Measurements from ENCODE around the gene ECD.
A peak's percentile ranks its signal among the peaks of the same experiment; 100 is the strongest.

The ECD gene

DNA sequence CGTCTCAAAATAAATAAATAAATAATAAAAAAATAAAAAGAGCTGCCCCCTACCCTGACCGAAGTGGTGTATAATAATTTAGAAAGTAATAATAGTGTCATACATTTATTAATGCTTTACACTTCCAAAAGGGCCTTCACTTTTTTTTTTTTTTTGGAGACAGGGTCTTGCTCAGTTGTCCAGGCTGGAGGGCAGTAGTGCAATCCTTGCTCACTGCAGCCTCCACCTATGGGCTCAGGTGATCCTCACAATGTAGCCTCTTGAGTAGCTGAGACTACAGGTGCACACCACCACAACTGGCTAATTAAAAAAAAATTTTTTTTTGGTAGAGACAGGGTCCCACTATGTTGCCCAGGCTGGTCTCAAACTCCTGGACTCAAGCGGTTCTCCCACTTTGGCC is 1.5 kb upstream of the ECD start:
- Histone ChIP-seq H3K4me3 (ENCODE audit: low read length in 2 of 2) (peak overlapping the region in 1 of 2 donors; percentile 96), H4K91ac (ENCODE audit: low read depth, low read length, poor library complexity) (no peak overlapping the region), H3K79me1 (ENCODE audit: low read depth, low read length) (peaks cover 2% of the 10 kb centered on the region), H2AK5ac (ENCODE audit: low read depth, low read length) (no peak overlapping the region), H3K9me3 (replicated peaks in 1 of 2; ENCODE audit: control insufficient read depth in 2 of 2, insufficient read depth in 1 of 2, low read depth in 1 of 2, low read length in 2 of 2) (no peaks in the 10 kb centered on the region), H2BK120ac (ENCODE audit: low read depth, low read length) (no peak overlapping the region), H3K27me3 (ENCODE audit: control insufficient read depth in 3 of 3, insufficient read depth in 3 of 3, low read depth in 1 of 3, low read length in 3 of 3) (no peaks in the 10 kb centered on the region), H3K36me3 (replicated peaks in 1 of 2; ENCODE audit: control insufficient read depth in 2 of 2, insufficient read depth in 2 of 2, low read length in 2 of 2) (peaks cover 0 to 30% of the 10 kb centered on the region in 2 donors), H4K8ac (ENCODE audit: low read depth, low read length) (no peak overlapping the region), H2AFZ (ENCODE audit: low read length) (no peak overlapping the region), H3K4me1 (ENCODE audit: control insufficient read depth in 2 of 2, insufficient read depth in 1 of 2, low read depth in 1 of 2, low read length in 2 of 2) (peaks cover 0 to 3% of the 10 kb centered on the region in 2 donors), H2BK12ac (ENCODE audit: low read length) (no peak overlapping the region), H3K18ac (ENCODE audit: low read length) (no peak overlapping the region), H3K14ac (ENCODE audit: low read length) (no peak overlapping the region), H2BK15ac (ENCODE audit: low read length) (no peak overlapping the region), H3K4ac (ENCODE audit: low read length) (no peak overlapping the region), H2BK5ac (ENCODE audit: low read length) (no peak overlapping the region), H3K4me2 (ENCODE audit: insufficient read depth, low read length, poor library complexity, severe bottlenecking) (no peak overlapping the region), H3K23ac (ENCODE audit: low read depth, low read length, poor library complexity) (no peak overlapping the region), H3K27ac (replicated peaks; ENCODE audit: low read length) (no peak overlapping the region), H3K9ac (ENCODE audit: low read depth, low read length, poor library complexity) (no peak overlapping the region)
- WGBS, 2 donors (ENCODE audit: extremely low coverage in 2 of 2, insufficient read length in 2 of 2, insufficient replicate concordance in 1 of 2): no CpG with 5 or more reads among the region's 3 CpGs
- DNase-seq (ENCODE audit: low spot score): no peak

- Histone ChIP-seq H3K4me3 (ENCODE audit: low read length in 2 of 2) (peak overlapping the region; percentile 85 to 96), H3K23ac (ENCODE audit: low read depth, low read length, poor library complexity) (peak overlapping the region; percentile 99), H3K4ac (ENCODE audit: low read length) (no peak overlapping the region), H3K4me2 (ENCODE audit: insufficient read depth, low read length, poor library complexity, severe bottlenecking) (peak overlapping the region; percentile 65), H3K36me3 (replicated peaks in 1 of 2; ENCODE audit: control insufficient read depth in 2 of 2, insufficient read depth in 2 of 2, low read length in 2 of 2) (peaks cover 0 to 35% of the 10 kb centered on the region in 2 donors), H4K91ac (ENCODE audit: low read depth, low read length, poor library complexity) (no peak overlapping the region), H3K18ac (ENCODE audit: low read length) (peak overlapping the region; percentile 89), H2BK12ac (ENCODE audit: low read length) (no peak overlapping the region), H2BK5ac (ENCODE audit: low read length) (no peak overlapping the region), H3K27ac (replicated peaks; ENCODE audit: low read length) (peak overlapping the region; percentile 60), H3K9ac (ENCODE audit: low read depth, low read length, poor library complexity) (peak overlapping the region; percentile 93), H2BK15ac (ENCODE audit: low read length) (no peak overlapping the region), H3K14ac (ENCODE audit: low read length) (no peak overlapping the region), H3K79me1 (ENCODE audit: low read depth, low read length) (peaks cover 2% of the 10 kb centered on the region), H3K9me3 (replicated peaks in 1 of 2; ENCODE audit: control insufficient read depth in 2 of 2, insufficient read depth in 1 of 2, low read depth in 1 of 2, low read length in 2 of 2) (no peaks in the 10 kb centered on the region), H3K27me3 (ENCODE audit: control insufficient read depth in 3 of 3, insufficient read depth in 3 of 3, low read depth in 1 of 3, low read length in 3 of 3) (no peaks in the 10 kb centered on the region), H2AFZ (ENCODE audit: low read length) (peak overlapping the region; percentile 93), H3K4me1 (ENCODE audit: control insufficient read depth in 2 of 2, insufficient read depth in 1 of 2, low read depth in 1 of 2, low read length in 2 of 2) (peaks cover 0 to 3% of the 10 kb centered on the region in 2 donors), H4K8ac (ENCODE audit: low read depth, low read length) (no peak overlapping the region), H2AK5ac (ENCODE audit: low read depth, low read length) (peak overlapping the region; percentile 17), H2BK120ac (ENCODE audit: low read depth, low read length) (no peak overlapping the region)
- no CpG with 5 or more reads among the region's 6 CpGs for WGBS, 2 donors (ENCODE audit: extremely low coverage in 2 of 2, insufficient read length in 2 of 2, insufficient replicate concordance in 1 of 2)
- DNase-seq (ENCODE audit: low spot score): no peak
Observed at GRCh38 chr10:73168465-73168803, 626 bp upstream of the ECD start.

DNA sequence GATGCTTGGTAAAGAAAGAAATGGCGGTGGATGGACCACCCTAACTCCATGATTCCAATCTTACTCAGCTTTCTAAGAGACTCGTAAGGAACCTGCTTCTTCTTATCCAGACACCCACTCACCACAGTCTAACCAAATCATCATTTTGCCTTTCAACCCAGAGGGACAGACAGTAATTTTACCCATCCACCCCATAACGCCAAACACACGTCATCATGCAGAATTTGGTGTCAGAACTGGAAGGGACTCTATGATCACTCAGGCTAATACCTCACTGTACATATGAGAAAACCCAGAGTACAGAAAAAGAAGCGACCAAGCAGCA is 388 bp downstream of the ECD start:
- WGBS, 2 donors (ENCODE audit: extremely low coverage in 2 of 2, insufficient read length in 2 of 2, insufficient replicate concordance in 1 of 2): no CpG with 5 or more reads among the region's 5 CpGs
- peak overlapping the region; percentile 69 for H3K4me2 ChIP-seq (ENCODE audit: insufficient read depth, low read length, poor library complexity, severe bottlenecking)

DNA sequence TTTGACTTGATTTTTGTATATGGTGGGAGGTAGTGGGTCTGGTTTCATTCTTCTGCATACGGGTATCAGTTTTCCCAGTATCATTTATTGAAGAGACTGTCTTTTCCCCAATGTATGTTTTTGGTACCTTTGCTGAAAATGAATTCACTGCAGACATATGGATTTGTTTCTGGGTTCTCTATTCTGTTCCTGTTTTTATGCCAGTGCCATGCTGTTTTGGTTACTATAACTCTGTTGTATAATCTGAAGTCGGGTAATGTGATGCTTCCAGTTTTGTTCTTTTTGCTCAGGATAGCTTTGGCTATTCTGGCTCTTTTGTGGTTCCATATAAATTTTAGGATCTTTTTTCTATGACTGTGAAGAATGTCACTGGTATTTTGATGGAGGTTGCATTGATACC is 836 bp downstream of the ECD start:
- Histone ChIP-seq H3K4me1 (ENCODE audit: control insufficient read depth in 2 of 2, insufficient read depth in 1 of 2, low read depth in 1 of 2, low read length in 2 of 2) (peaks cover 0 to 3% of the 10 kb centered on the region in 2 donors), H4K91ac (ENCODE audit: low read depth, low read length, poor library complexity) (no peak overlapping the region), H2BK5ac (ENCODE audit: low read length) (no peak overlapping the region), H2AFZ (ENCODE audit: low read length) (no peak overlapping the region), H3K79me1 (ENCODE audit: low read depth, low read length) (peaks cover 2% of the 10 kb centered on the region), H2BK15ac (ENCODE audit: low read length) (no peak overlapping the region), H2BK12ac (ENCODE audit: low read length) (no peak overlapping the region), H3K27ac (replicated peaks; ENCODE audit: low read length) (no peak overlapping the region), H3K27me3 (ENCODE audit: control insufficient read depth in 3 of 3, insufficient read depth in 3 of 3, low read depth in 1 of 3, low read length in 3 of 3) (no peaks in the 10 kb centered on the region), H3K23ac (ENCODE audit: low read depth, low read length, poor library complexity) (no peak overlapping the region), H4K8ac (ENCODE audit: low read depth, low read length) (no peak overlapping the region), H3K36me3 (replicated peaks in 1 of 2; ENCODE audit: control insufficient read depth in 2 of 2, insufficient read depth in 2 of 2, low read length in 2 of 2) (peaks cover 5 to 39% of the 10 kb centered on the region in 2 donors), H3K4me3 (ENCODE audit: low read length in 2 of 2) (peak overlapping the region in 1 of 2 donors; percentile 96), H3K14ac (ENCODE audit: low read length) (no peak overlapping the region), H3K4ac (ENCODE audit: low read length) (no peak overlapping the region), H3K18ac (ENCODE audit: low read length) (no peak overlapping the region), H2BK120ac (ENCODE audit: low read depth, low read length) (no peak overlapping the region), H3K9ac (ENCODE audit: low read depth, low read length, poor library complexity) (no peak overlapping the region), H3K9me3 (replicated peaks in 1 of 2; ENCODE audit: control insufficient read depth in 2 of 2, insufficient read depth in 1 of 2, low read depth in 1 of 2, low read length in 2 of 2) (peaks cover 0 to 7% of the 10 kb centered on the region in 2 donors), H2AK5ac (ENCODE audit: low read depth, low read length) (no peak overlapping the region), H3K4me2 (ENCODE audit: insufficient read depth, low read length, poor library complexity, severe bottlenecking) (peak overlapping the region; percentile 12)
- WGBS, 2 donors (ENCODE audit: extremely low coverage in 2 of 2, insufficient read length in 2 of 2, insufficient replicate concordance in 1 of 2): no CpG with 5 or more reads among the region's 2 CpGs
- no peak for DNase-seq (ENCODE audit: low spot score)

More for the DNA sequence above, 388 bp downstream of the ECD start:
- H3K23ac ChIP-seq (ENCODE audit: low read depth, low read length, poor library complexity): no peak overlapping the region
- no peak for DNase-seq (ENCODE audit: low spot score)
- peaks cover 0 to 3% of the 10 kb centered on the region in 2 donors for H3K9me3 ChIP-seq (replicated peaks in 1 of 2; ENCODE audit: control insufficient read depth in 2 of 2, insufficient read depth in 1 of 2, low read depth in 1 of 2, low read length in 2 of 2)
- H3K27me3 ChIP-seq (ENCODE audit: control insufficient read depth in 3 of 3, insufficient read depth in 3 of 3, low read depth in 1 of 3, low read length in 3 of 3): no peaks in the 10 kb centered on the region
- peak overlapping the region; percentile 82 for H3K9ac ChIP-seq (ENCODE audit: low read depth, low read length, poor library complexity)
- H4K91ac ChIP-seq (ENCODE audit: low read depth, low read length, poor library complexity): no peak overlapping the region
- no peak overlapping the region for H3K4ac ChIP-seq (ENCODE audit: low read length)
- peak overlapping the region; percentile 85 to 96 for H3K4me3 ChIP-seq (ENCODE audit: low read length in 2 of 2)
- no peak overlapping the region for H2BK15ac ChIP-seq (ENCODE audit: low read length)
- peak overlapping the region; percentile 87 for H3K18ac ChIP-seq (ENCODE audit: low read length)
- no peak overlapping the region for H2BK120ac ChIP-seq (ENCODE audit: low read depth, low read length)
- H3K4me1 ChIP-seq (ENCODE audit: control insufficient read depth in 2 of 2, insufficient read depth in 1 of 2, low read depth in 1 of 2, low read length in 2 of 2): peaks cover 0 to 3% of the 10 kb centered on the region in 2 donors
- H4K8ac ChIP-seq (ENCODE audit: low read depth, low read length): no peak overlapping the region
- no peak overlapping the region for H2BK12ac ChIP-seq (ENCODE audit: low read length)
- H3K79me1 ChIP-seq (ENCODE audit: low read depth, low read length): peaks cover 2% of the 10 kb centered on the region
- no peak overlapping the region for H3K14ac ChIP-seq (ENCODE audit: low read length)
- H3K36me3 ChIP-seq (replicated peaks in 1 of 2; ENCODE audit: control insufficient read depth in 2 of 2, insufficient read depth in 2 of 2, low read length in 2 of 2): peaks cover 5 to 39% of the 10 kb centered on the region in 2 donors
- peak overlapping the region; percentile 93 for H2AFZ ChIP-seq (ENCODE audit: low read length)
- peak overlapping the region; percentile 45 for H3K27ac ChIP-seq (replicated peaks; ENCODE audit: low read length)
- H2BK5ac ChIP-seq (ENCODE audit: low read length): peak overlapping the region; percentile 56
- no peak overlapping the region for H2AK5ac ChIP-seq (ENCODE audit: low read depth, low read length)

Measured in neuronal stem cell (in vitro differentiated cells).